ENCODE measurements around the gene ATG4D. TPM values are rescaled to one million over a fixed set of nuclear protein-coding genes. Genes with fewer than 3 reads are reported as not detected.
A peak's percentile ranks its signal among the peaks of the same experiment; 100 is the strongest.

The ATG4D gene
- total and polyA plus RNA-seq, 4 donors = 4.7 to 44.4 (median 11.1) TPM

DNA sequence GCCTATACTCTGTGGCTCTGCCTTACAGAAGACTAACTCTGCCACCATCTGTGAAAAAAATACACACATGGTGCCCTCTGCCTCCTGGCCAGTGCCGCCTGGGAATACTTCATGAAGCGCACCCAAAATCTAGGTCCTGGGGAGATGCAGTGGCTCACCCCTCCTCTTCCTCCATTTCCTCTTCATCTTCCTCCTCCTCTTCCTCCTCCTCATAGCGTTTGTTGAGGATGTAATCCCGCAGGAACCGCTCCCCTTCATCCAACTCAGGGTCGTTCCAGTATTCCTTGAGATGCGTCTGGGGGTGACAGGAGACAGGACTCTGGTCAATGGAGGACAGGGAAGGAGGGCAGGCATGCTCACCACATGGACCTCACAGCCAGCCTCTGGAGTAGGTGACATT lies 16.4 kb downstream of the ATG4D start:
- TF ChIP-seq SP1 (IDR thresholded peaks at IDR 0.05) = no peak
- no peak for TF ChIP-seq NR2F2 (IDR thresholded peaks at IDR 0.05)
- no peak for TF ChIP-seq HNF4A (conservative IDR thresholded peaks at IDR 0.05)
- Histone ChIP-seq H3K4me1 (ENCODE audit: control insufficient read depth in 4 of 4, insufficient read depth in 4 of 4, low read length in 3 of 4) (peaks cover 0 to 6% (median 4%) of the 10 kb centered on the region in 4 donors), H3K27ac (ENCODE audit: low read depth in 1 of 2, low read length in 2 of 2) (no peak overlapping the region), H3K4me3 (ENCODE audit: low read depth in 1 of 3, low read length in 3 of 3) (no peak overlapping the region), H3K27me3 (ENCODE audit: control insufficient read depth in 4 of 4, insufficient read depth in 4 of 4, low read length in 3 of 4) (no peaks in the 10 kb centered on the region), H3K9ac (ENCODE audit: low read depth in 1 of 2, low read length in 2 of 2) (no peak overlapping the region), H3K9me3 (ENCODE audit: control insufficient read depth in 4 of 4, low read length in 3 of 4) (no peaks in the 10 kb centered on the region), H3K36me3 (ENCODE audit: control insufficient read depth in 4 of 4, insufficient read depth in 3 of 4, low read depth in 1 of 4, low read length in 3 of 4) (peaks cover 11 to 50% (median 24%) of the 10 kb centered on the region in 4 donors)
- WGBS = 94% methylated on average over 7 of the region's 7 CpGs
- no peak for DNase-seq (ENCODE audit: low spot score)

DNA sequence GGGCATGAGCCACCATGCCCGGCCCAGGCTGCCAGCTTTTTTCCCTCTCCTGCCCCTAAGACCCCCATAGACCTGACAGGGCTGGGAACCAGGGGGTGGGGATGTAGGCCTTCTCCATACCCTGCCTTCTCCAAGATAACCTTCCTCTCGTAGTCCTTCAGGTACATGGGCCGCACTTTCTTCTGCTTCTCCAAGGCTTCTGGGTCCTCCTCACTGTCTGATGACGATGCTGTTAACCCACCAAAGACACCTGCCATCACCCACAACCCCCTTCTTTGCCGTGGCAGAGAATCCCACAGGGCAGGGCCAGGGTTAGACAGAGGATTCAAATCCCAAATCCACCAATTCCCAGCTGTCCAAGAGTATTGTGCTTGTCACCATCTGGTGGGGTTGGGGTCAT lies 18.9 kb downstream of the ATG4D start:
- Histone ChIP-seq H3K36me3 (ENCODE audit: control insufficient read depth in 4 of 4, insufficient read depth in 3 of 4, low read depth in 1 of 4, low read length in 3 of 4) (peaks cover 5 to 34% (median 18%) of the 10 kb centered on the region in 4 donors), H3K27me3 (ENCODE audit: control insufficient read depth in 4 of 4, insufficient read depth in 4 of 4, low read length in 3 of 4) (no peaks in the 10 kb centered on the region), H3K9ac (ENCODE audit: low read depth in 1 of 2, low read length in 2 of 2) (no peak overlapping the region), H3K9me3 (ENCODE audit: control insufficient read depth in 4 of 4, low read length in 3 of 4) (no peaks in the 10 kb centered on the region), H3K4me3 (ENCODE audit: low read depth in 1 of 3, low read length in 3 of 3) (no peak overlapping the region), H3K4me1 (ENCODE audit: control insufficient read depth in 4 of 4, insufficient read depth in 4 of 4, low read length in 3 of 4) (peaks cover 6 to 28% (median 13%) of the 10 kb centered on the region in 4 donors), H3K27ac (ENCODE audit: low read depth in 1 of 2, low read length in 2 of 2) (no peak overlapping the region)
- no peak for DNase-seq (ENCODE audit: low spot score)
- TF ChIP-seq, protein P1, sequence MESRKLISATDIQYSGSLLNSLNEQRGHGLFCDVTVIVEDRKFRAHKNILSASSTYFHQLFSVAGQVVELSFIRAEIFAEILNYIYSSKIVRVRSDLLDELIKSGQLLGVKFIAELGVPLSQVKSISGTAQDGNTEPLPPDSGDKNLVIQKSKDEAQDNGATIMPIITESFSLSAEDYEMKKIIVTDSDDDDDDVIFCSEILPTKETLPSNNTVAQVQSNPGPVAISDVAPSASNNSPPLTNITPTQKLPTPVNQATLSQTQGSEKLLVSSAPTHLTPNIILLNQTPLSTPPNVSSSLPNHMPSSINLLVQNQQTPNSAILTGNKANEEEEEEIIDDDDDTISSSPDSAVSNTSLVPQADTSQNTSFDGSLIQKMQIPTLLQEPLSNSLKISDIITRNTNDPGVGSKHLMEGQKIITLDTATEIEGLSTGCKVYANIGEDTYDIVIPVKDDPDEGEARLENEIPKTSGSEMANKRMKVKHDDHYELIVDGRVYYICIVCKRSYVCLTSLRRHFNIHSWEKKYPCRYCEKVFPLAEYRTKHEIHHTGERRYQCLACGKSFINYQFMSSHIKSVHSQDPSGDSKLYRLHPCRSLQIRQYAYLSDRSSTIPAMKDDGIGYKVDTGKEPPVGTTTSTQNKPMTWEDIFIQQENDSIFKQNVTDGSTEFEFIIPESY (IDR thresholded peaks at IDR 0.05) = no peak
- TF ChIP-seq JUND (IDR thresholded peaks at IDR 0.05) (no peak), NR2F2 (IDR thresholded peaks at IDR 0.05) (no peak), YY1 (IDR thresholded peaks at IDR 0.05) (no peak), FOXA2 (IDR thresholded peaks at IDR 0.05) (no peak), HNF4A (conservative IDR thresholded peaks at IDR 0.05) (no peak), RXRA (IDR thresholded peaks at IDR 0.05) (no peak), HNF4G (IDR thresholded peaks at IDR 0.05) (no peak), TAF1 (conservative IDR thresholded peaks at IDR 0.05) (no peak), EGR1 (IDR thresholded peaks at IDR 0.05; ENCODE audit: low read depth in 2 of 2) (no peak), FOXA1 (IDR thresholded peaks at IDR 0.05) (no peak), SP1 (IDR thresholded peaks at IDR 0.05) (no peak)
- TF ChIP-seq, protein P2, sequence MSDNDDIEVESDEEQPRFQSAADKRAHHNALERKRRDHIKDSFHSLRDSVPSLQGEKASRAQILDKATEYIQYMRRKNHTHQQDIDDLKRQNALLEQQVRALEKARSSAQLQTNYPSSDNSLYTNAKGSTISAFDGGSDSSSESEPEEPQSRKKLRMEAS (IDR thresholded peaks at IDR 0.05) = no peak
- TF ChIP-seq, protein P3, sequence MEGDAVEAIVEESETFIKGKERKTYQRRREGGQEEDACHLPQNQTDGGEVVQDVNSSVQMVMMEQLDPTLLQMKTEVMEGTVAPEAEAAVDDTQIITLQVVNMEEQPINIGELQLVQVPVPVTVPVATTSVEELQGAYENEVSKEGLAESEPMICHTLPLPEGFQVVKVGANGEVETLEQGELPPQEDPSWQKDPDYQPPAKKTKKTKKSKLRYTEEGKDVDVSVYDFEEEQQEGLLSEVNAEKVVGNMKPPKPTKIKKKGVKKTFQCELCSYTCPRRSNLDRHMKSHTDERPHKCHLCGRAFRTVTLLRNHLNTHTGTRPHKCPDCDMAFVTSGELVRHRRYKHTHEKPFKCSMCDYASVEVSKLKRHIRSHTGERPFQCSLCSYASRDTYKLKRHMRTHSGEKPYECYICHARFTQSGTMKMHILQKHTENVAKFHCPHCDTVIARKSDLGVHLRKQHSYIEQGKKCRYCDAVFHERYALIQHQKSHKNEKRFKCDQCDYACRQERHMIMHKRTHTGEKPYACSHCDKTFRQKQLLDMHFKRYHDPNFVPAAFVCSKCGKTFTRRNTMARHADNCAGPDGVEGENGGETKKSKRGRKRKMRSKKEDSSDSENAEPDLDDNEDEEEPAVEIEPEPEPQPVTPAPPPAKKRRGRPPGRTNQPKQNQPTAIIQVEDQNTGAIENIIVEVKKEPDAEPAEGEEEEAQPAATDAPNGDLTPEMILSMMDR (IDR thresholded peaks at IDR 0.05; ENCODE audit: low read depth, low read length, missing input control) = no peak
- 96% methylated on average over 5 of the region's 5 CpGs for WGBS

DNA sequence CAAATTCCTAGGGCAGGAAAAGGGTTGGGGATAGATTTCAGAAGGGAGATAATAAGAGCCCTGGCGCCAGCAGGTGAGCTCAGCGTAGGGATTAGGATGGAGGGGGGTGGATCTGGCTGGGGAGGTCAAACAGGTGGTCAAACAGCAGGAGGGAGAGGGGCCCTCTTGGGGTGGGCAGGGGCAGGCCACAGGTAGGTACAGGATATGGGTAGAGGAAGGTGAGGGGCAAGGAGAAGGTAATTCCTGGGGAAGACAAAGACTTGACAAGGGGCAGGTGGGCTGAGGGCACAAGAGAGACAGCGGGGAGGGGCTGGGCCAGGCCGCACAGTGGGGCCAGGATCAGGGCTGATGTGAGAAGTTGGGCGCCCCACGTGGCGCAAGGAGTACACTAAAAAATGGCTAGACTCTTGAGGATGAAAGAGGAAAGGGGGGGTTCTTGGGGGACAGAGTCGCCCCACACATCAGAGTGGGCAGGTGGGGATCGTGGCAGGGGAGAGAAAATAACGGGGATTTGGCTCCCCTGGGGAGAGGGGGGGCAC lies 21.4 kb downstream of the ATG4D start:
- peak; percentile 59 for DNase-seq (ENCODE audit: low spot score)
- WGBS = 40% methylated on average over 10 of the region's 10 CpGs
- Histone ChIP-seq H3K27me3 (ENCODE audit: control insufficient read depth in 4 of 4, insufficient read depth in 4 of 4, low read length in 3 of 4) (no peaks in the 10 kb centered on the region), H3K27ac (ENCODE audit: low read depth in 1 of 2, low read length in 2 of 2) (peak overlapping the region; percentile 43 to 89), H3K9ac (ENCODE audit: low read depth in 1 of 2, low read length in 2 of 2) (peak overlapping the region; percentile 52 to 57), H3K4me1 (ENCODE audit: control insufficient read depth in 4 of 4, insufficient read depth in 4 of 4, low read length in 3 of 4) (peaks cover 11 to 41% (median 23%) of the 10 kb centered on the region in 4 donors), H3K9me3 (ENCODE audit: control insufficient read depth in 4 of 4, low read length in 3 of 4) (no peaks in the 10 kb centered on the region), H3K4me3 (ENCODE audit: low read depth in 1 of 3, low read length in 3 of 3) (peak overlapping the region; percentile 41 to 88 (median 76)), H3K36me3 (ENCODE audit: control insufficient read depth in 4 of 4, insufficient read depth in 3 of 4, low read depth in 1 of 4, low read length in 3 of 4) (peaks cover 0 to 13% (median 6%) of the 10 kb centered on the region in 4 donors)
- TF ChIP-seq HNF4A (conservative IDR thresholded peaks at IDR 0.05) = no peak
- no peak for TF ChIP-seq YY1 (IDR thresholded peaks at IDR 0.05)
- TF ChIP-seq FOXA2 (IDR thresholded peaks at IDR 0.05) = no peak
- TF ChIP-seq, protein P4, sequence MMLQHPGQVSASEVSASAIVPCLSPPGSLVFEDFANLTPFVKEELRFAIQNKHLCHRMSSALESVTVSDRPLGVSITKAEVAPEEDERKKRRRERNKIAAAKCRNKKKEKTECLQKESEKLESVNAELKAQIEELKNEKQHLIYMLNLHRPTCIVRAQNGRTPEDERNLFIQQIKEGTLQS (IDR thresholded peaks at IDR 0.05) = no peak
- TF ChIP-seq GABPA (IDR thresholded peaks at IDR 0.05 in 1 of 2, conservative IDR thresholded peaks at IDR 0.05 in 1 of 2) = no peak
- TF ChIP-seq, protein P2 (IDR thresholded peaks at IDR 0.05) = no peak
- TF ChIP-seq, protein P5, sequence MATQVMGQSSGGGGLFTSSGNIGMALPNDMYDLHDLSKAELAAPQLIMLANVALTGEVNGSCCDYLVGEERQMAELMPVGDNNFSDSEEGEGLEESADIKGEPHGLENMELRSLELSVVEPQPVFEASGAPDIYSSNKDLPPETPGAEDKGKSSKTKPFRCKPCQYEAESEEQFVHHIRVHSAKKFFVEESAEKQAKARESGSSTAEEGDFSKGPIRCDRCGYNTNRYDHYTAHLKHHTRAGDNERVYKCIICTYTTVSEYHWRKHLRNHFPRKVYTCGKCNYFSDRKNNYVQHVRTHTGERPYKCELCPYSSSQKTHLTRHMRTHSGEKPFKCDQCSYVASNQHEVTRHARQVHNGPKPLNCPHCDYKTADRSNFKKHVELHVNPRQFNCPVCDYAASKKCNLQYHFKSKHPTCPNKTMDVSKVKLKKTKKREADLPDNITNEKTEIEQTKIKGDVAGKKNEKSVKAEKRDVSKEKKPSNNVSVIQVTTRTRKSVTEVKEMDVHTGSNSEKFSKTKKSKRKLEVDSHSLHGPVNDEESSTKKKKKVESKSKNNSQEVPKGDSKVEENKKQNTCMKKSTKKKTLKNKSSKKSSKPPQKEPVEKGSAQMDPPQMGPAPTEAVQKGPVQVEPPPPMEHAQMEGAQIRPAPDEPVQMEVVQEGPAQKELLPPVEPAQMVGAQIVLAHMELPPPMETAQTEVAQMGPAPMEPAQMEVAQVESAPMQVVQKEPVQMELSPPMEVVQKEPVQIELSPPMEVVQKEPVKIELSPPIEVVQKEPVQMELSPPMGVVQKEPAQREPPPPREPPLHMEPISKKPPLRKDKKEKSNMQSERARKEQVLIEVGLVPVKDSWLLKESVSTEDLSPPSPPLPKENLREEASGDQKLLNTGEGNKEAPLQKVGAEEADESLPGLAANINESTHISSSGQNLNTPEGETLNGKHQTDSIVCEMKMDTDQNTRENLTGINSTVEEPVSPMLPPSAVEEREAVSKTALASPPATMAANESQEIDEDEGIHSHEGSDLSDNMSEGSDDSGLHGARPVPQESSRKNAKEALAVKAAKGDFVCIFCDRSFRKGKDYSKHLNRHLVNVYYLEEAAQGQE (IDR thresholded peaks at IDR 0.05) = no peak
